SIG-M5 treated with dmso at 0.1 percent for 504 hours (cell line): ENCODE measurements around the gene SLC6A7.

Experiments used
- DNase-seq: peaks from one replicate; lab custom pipeline; 2025; ENCODE audit not compliant: unreplicated experiment; lab: John Stamatoyannopoulos, UW

SLC6A7 gene

DNA sequence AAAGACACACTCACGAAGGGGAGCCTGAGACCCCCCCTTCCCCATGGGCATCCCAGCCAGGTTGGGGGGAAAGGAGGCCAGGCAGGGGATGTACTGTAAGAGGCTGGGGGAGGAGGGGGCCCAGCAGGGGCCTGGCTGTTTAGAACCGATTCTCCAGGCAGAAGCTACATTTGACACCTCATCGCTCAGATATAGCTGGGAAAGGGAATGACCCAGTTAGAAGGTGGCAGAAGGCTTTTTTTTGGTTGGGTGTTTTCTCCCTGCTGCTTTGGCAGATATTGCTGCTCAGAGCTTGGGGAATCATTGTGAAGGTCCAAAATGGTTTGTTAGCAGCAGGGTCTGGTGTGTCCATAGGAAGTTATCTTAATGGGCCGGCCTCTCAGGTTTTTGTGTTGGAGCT is 17.3 kb upstream of the SLC6A7 start:
- DNase-seq, result no peak

- no peak for DNase-seq
These were observed 16.7 kb upstream of the SLC6A7 start for GRCh38 chr5:150173161-150173560.

DNA sequence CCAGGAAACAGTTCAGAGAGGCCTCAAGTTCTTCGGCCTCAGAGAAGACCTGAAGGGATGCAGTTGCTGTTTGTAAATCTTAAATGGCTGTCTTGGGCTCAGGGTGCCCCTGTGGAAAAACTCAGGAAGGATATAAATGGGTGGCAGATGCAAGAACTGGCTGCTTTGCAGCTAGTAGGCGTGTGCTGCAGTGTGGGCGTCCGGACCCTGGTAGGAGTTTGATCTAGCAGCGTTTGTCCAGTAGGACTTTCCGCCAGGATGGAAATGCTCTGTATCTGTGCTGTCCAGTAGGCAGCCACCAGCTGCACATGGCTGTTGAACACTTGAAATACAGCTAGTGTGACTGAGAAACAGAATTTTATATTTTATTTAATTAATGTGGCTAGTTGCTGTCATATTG is 15.6 kb upstream of the SLC6A7 start:
- DNase-seq, result no peak

DNA sequence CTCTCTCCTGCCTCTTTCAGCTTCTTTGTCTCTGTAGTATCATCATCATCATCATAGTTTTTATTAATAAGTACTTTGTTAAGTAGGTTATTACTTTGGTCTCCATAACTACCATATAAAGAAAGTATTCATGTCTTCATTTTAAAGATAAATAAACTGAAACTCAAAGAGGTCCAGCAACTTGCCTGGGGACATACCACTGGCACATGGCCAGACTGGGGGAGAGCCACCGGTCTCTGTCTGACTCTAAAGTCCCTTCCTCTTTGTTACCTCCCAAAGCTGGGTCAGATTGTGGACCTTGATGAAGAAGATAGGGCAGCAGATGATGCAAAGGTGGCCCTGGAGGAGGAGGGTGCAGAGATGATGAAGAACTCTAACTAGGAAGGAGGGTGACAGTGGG is 14.8 kb upstream of the SLC6A7 start:
- DNase-seq, result no peak

DNA sequence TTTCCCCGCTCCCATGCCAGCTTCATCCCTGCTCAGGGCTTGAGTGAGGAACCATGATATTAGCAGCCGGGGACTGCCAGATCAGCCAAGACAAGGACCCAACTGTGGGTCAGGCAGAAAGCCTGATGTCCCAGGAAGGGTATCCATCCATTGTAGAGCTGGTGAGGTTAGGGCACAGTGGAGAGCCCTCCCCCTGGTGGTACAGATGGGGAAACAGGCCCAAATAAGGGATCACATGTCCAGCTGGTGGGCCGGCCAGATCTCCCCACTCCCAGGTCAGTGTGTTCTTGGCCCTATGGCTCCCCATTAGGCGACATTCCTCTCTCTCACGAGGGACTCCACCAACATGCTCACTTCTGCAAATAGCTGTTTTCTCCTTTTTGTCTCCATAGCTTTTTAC is 14.3 kb upstream of the SLC6A7 start:
- DNase-seq, result no peak

- DNase-seq, result no peak
These were observed 13.0 kb upstream of the SLC6A7 start for GRCh38 chr5:150176745-150177477.

DNA sequence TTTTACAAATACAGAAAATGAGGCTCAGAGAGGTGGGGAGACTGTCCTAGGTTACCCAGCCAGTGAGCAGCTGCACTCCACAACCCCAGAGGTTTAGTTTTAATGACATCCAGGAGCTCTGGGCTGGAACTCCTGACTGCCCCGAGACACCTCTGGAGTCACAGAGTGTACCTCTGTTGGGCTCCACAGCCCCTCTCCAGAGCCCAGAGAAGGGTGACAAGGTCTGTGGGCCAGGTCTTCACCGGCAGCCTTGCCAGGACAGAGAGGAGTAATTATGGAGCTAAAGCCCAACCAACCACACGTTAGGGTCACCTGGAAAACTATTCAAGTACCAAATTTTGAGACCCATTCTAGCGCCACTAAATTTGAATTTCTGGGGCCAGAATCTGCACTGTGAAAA is 12.1 kb upstream of the SLC6A7 start:
- no peak for DNase-seq

DNA sequence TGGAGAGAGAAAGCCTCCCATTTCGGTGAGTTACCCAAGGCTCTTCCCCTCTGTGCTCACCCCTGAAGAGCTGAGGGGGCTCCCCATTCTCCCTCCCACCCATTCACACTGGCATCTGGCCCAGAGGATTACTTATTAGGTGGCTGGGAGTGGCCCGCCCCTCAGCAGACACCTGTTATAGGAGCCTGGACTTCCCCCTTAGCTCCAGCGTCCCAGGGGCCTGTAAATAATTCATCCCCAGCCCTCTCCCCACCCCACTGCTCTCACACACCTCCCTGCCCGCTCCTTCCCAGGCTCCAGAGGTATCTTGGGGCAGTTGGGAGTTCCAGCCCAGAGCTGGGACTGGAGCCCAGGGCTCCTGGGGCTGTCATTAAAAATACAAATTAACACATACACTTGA is 11.6 kb upstream of the SLC6A7 start:
- DNase-seq, result no peak

DNA sequence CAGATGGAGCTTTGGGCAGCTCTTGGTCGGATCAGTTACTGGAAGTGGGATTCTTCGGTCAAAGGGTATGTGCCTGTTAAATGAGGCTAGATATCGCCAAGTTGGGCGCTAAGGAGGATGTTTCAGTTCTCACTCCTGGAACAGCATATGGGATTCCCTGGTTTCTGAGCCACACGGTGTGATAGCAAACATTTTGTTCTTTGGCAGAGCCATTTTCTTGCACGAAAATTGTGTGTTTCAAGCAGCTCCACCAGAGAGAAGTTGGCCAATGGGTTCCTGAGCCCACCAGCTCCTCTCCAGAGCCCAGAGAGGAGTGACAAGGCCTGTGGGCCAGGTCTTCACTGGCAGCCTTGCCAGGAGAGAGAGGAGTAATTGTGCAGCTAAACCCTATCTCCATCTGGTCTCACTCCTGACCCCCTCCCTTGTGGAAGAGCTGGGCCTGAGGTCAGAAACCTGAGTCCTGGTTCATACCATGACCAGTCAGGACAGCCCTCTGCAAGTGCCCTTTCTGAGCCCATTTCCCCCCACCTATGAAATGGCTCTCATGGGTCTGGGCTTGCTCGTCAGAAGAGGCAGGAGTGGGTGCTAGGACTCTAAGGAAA is 10.7 kb upstream of the SLC6A7 start:
- no peak for DNase-seq

DNA sequence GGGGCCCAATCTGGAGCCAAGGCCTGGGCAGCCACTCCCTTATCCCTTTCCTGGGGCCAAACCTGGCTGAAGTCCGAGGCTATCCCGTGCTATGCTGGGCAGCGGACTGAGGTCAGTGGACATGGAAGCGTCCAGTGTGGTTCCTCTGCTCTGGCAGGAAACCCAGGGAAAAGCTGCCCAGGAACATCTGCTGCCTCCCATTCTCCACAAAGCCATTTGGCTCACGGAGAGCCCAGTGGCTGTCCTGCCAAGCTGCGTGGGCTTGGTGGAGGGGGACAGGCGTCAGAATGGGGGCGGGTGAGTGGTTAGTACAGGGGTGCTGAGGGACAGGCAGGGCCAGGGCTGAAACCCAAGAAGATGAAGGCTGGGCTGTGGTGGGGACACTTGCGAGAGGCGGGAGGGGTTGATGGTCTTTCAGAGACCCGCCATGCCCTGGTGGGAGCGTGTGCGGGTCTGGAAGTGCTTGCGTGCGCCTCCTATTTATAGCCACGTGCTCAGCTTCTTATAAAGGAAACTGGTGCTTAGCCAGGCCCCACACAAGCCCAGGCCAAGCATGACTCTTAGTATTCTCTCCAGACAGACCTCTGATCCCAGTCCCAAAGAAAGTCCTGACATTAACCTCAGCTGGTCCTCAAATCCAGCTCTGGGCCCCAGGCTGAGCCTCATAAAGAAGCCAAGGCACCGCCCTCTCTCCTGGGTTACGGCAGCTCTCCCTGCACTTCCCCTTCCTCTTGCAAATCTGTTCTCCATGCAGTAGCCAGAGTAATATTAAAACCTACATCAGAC is 9.4 kb upstream of the SLC6A7 start:
- DNase-seq, result peak; percentile 50

DNA sequence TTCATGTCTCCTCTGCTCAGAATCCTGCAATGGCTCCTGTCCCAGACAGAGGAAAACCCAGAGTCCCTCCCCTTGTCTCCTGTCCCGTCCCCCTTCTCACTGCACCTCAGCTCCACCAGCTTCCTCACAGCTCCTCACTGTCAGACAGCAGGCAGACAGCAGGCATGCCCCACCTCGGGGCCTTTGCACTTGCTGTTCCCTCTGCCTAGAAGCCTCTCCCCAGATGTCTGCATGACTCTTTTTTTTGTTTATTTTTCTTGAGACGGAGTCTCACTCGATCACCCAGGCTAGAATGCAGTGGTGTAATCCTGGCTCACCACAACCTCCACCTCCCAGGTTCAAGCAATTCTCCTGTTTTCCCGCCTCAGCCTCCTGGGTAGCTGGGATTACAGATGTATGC is 8.8 kb upstream of the SLC6A7 start:
- no peak for DNase-seq

- DNase-seq, result no peak
These were observed 7.9 kb upstream of the SLC6A7 start for GRCh38 chr5:150181766-150182545.

DNA sequence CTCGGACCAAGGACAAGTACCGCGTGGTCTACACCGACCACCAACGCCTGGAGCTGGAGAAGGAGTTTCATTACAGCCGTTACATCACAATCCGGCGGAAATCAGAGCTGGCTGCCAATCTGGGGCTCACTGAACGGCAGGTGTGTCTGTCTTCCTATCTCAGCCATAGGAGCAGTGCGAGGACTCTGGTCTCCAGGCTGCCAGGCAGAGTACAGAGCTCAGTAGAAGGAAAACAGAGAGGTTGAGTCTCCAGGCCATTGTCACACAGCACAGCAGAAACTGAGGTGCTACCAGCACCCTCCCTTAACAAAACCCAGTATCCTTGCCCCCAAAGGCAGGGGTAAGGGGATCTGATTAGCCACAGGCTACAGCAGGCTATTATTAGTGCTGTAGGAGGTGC is 7.1 kb upstream of the SLC6A7 start:
- DNase-seq, result no peak

DNA sequence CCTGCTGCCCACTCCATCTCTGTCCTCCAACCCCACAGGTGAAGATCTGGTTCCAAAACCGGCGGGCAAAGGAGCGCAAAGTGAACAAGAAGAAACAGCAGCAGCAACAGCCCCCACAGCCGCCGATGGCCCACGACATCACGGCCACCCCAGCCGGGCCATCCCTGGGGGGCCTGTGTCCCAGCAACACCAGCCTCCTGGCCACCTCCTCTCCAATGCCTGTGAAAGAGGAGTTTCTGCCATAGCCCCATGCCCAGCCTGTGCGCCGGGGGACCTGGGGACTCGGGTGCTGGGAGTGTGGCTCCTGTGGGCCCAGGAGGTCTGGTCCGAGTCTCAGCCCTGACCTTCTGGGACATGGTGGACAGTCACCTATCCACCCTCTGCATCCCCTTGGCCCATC is 6.4 kb upstream of the SLC6A7 start:
- no peak for DNase-seq

DNA sequence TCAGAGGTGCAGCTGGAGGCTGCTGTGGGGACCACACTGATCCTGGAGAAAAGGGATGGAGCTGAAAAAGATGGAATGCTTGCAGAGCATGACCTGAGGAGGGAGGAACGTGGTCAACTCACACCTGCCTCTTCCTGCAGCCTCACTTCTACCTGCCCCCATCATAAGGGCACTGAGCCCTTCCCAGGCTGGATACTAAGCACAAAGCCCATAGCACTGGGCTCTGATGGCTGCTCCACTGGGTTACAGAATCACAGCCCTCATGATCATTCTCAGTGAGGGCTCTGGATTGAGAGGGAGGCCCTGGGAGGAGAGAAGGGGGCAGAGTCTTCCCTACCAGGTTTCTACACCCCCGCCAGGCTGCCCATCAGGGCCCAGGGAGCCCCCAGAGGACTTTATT is 5.9 kb upstream of the SLC6A7 start:
- no peak for DNase-seq

GRCh38 chr5:150184990-150185912 is 4.6 kb upstream of the SLC6A7 start:
- DNase-seq, result peak; percentile 74

GRCh38 chr5:150186137-150186536 is 3.7 kb upstream of the SLC6A7 start:
- DNase-seq, result no peak

- DNase-seq, result no peak
These were observed 3.0 kb upstream of the SLC6A7 start for GRCh38 chr5:150186897-150187296.

- DNase-seq, result no peak
These were observed 1.6 kb upstream of the SLC6A7 start for GRCh38 chr5:150188146-150188842.

GRCh38 chr5:150189326-150189725 is 536 bp upstream of the SLC6A7 start:
- DNase-seq, result no peak
